Measurements from ENCODE around the gene LECT2.

DNA sequence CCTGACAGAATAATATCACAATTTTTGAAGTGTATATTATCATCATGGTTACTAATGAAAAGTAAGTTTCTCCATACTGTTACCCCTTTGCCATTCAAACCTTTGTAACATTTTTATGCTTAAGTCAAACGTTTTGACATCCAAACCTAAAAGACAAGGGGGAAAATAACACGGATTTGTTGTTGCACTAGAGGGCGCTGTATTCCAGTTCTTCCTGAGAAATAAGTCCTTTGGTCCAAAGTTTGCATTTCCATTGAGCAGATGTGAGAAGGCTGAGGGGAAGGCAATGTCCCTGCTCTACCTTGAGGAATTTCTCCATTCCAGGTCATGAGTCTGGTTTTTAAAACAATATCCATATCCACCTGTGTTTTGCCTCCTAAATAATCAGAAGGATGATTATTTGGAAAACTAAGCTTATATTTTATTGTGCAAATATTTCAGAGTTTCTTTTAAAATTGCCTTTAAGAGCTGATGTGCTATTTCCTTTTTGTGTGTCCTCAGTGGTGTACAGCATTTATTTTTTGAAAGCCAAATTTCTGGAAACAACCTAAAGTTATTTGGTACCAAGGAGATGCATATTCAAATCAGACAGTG, 9.7 kb downstream of the LECT2 start:
- TF ChIP-seq, protein P1, sequence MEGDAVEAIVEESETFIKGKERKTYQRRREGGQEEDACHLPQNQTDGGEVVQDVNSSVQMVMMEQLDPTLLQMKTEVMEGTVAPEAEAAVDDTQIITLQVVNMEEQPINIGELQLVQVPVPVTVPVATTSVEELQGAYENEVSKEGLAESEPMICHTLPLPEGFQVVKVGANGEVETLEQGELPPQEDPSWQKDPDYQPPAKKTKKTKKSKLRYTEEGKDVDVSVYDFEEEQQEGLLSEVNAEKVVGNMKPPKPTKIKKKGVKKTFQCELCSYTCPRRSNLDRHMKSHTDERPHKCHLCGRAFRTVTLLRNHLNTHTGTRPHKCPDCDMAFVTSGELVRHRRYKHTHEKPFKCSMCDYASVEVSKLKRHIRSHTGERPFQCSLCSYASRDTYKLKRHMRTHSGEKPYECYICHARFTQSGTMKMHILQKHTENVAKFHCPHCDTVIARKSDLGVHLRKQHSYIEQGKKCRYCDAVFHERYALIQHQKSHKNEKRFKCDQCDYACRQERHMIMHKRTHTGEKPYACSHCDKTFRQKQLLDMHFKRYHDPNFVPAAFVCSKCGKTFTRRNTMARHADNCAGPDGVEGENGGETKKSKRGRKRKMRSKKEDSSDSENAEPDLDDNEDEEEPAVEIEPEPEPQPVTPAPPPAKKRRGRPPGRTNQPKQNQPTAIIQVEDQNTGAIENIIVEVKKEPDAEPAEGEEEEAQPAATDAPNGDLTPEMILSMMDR (IDR thresholded peaks at IDR 0.05) = peak; percentile 80 to 85 (median 83)
- TF ChIP-seq POLR2A (IDR thresholded peaks at IDR 0.05) = no peak
